Measurements from ENCODE around the gene SLC9C2. TPM values are rescaled to one million over a fixed set of nuclear protein-coding genes. Genes with fewer than 3 reads are reported as not detected.

SLC9C2 gene
- total RNA-seq, 2 experiments from 2014 or later: not detected

GRCh38 chr1:173590557-173590956 lies 12.3 kb downstream of the SLC9C2 start:
- peaks cover 2% of the 10 kb centered on the region for H3K9me3 Mint-ChIP-seq
- DNase-seq: no peak
- H3K4me1 Mint-ChIP-seq (ENCODE audit: low read depth): no peaks in the 10 kb centered on the region
- no peaks in the 10 kb centered on the region for H3K27me3 Mint-ChIP-seq
- no peaks in the 10 kb centered on the region for H3K4me1 ChIP-seq (ENCODE audit: insufficient read depth, low read length)
- H3K36me3 ChIP-seq (ENCODE audit: insufficient read depth, low read length): no peaks in the 10 kb centered on the region
- H3K4me3 Mint-ChIP-seq: no peak overlapping the region
- H3K27me3 ChIP-seq (ENCODE audit: control insufficient read depth in 1 of 2, insufficient read depth in 2 of 2, low read length in 2 of 2): no peaks in the 10 kb centered on the region
- no peak overlapping the region for H3K27ac Mint-ChIP-seq
- ATAC-seq (ENCODE audit: poor library complexity): no peak
- POLR2A ChIA-PET: no interaction called here
- no peak overlapping the region for H3K27ac ChIP-seq (ENCODE audit: low read depth in 1 of 2, low read length in 2 of 2)
- intact Hi-C loops (cut with DNase I, micrococcal nuclease): no loop called here
- no peaks in the 10 kb centered on the region for H3K36me3 Mint-ChIP-seq (ENCODE audit: low read depth)
- no peak for TF ChIP-seq CTCF (IDR thresholded peaks at IDR 0.05)
- CTCF ChIA-PET: no interaction called here
- H3K9me3 ChIP-seq (ENCODE audit: control insufficient read depth in 1 of 2, insufficient read depth in 1 of 2, low read length in 2 of 2): no peaks in the 10 kb centered on the region
- H3K4me3 ChIP-seq (ENCODE audit: low read length): no peak overlapping the region

- Mint-ChIP-seq H3K9me3 (peaks cover 2% of the 10 kb centered on the region), H3K27ac (no peak overlapping the region), H3K27me3 (no peaks in the 10 kb centered on the region), H3K4me3 (no peak overlapping the region), H3K36me3 (ENCODE audit: low read depth) (no peaks in the 10 kb centered on the region), H3K4me1 (ENCODE audit: low read depth) (no peaks in the 10 kb centered on the region)
- H3K4me1 ChIP-seq (ENCODE audit: insufficient read depth, low read length): no peaks in the 10 kb centered on the region
- no peak for DNase-seq
- ATAC-seq (ENCODE audit: poor library complexity): no peak
- intact Hi-C loops (cut with DNase I, micrococcal nuclease): no loop called here
- no peaks in the 10 kb centered on the region for H3K27me3 ChIP-seq (ENCODE audit: control insufficient read depth in 1 of 2, insufficient read depth in 2 of 2, low read length in 2 of 2)
- no peak overlapping the region for H3K4me3 ChIP-seq (ENCODE audit: low read length)
- H3K27ac ChIP-seq (ENCODE audit: low read depth in 1 of 2, low read length in 2 of 2): no peak overlapping the region
- CTCF ChIA-PET: no interaction called here
- H3K36me3 ChIP-seq (ENCODE audit: insufficient read depth, low read length): no peaks in the 10 kb centered on the region
- TF ChIP-seq CTCF (IDR thresholded peaks at IDR 0.05): no peak
- H3K9me3 ChIP-seq (ENCODE audit: control insufficient read depth in 1 of 2, insufficient read depth in 1 of 2, low read length in 2 of 2): no peaks in the 10 kb centered on the region
- POLR2A ChIA-PET: no interaction called here
These were observed 21.3 kb downstream of the SLC9C2 start for GRCh38 chr1:173581383-173582079.

- DNase-seq: no peak
- no peak for ATAC-seq (ENCODE audit: poor library complexity)
- ChIA-PET CTCF (no interaction called here), POLR2A (no interaction called here)
- H3K4me3 Mint-ChIP-seq: no peak overlapping the region
- H3K4me1 Mint-ChIP-seq (ENCODE audit: low read depth): no peaks in the 10 kb centered on the region
- no peaks in the 10 kb centered on the region for H3K36me3 Mint-ChIP-seq (ENCODE audit: low read depth)
- no peaks in the 10 kb centered on the region for H3K27me3 Mint-ChIP-seq
- H3K36me3 ChIP-seq (ENCODE audit: insufficient read depth, low read length): no peaks in the 10 kb centered on the region
- H3K9me3 ChIP-seq (ENCODE audit: control insufficient read depth in 1 of 2, insufficient read depth in 1 of 2, low read length in 2 of 2): no peaks in the 10 kb centered on the region
- H3K27ac Mint-ChIP-seq: no peak overlapping the region
- no peak for TF ChIP-seq CTCF (IDR thresholded peaks at IDR 0.05)
- no peak overlapping the region for H3K27ac ChIP-seq (ENCODE audit: low read depth in 1 of 2, low read length in 2 of 2)
- H3K9me3 Mint-ChIP-seq: no peaks in the 10 kb centered on the region
- H3K4me3 ChIP-seq (ENCODE audit: low read length): no peak overlapping the region
- no peaks in the 10 kb centered on the region for H3K27me3 ChIP-seq (ENCODE audit: control insufficient read depth in 1 of 2, insufficient read depth in 2 of 2, low read length in 2 of 2)
- no peaks in the 10 kb centered on the region for H3K4me1 ChIP-seq (ENCODE audit: insufficient read depth, low read length)
- intact Hi-C loops (cut with DNase I, micrococcal nuclease): no loop called here
These were observed 22.2 kb downstream of the SLC9C2 start for GRCh38 chr1:173580658-173581057.
